Muscle layer of duodenum (tissue), 2 donors: ENCODE measurements around the gene PARP4.
"Not testable (repeated sequence)": the region's sequence is repeated elsewhere in the genome, so short reads cannot be mapped to it uniquely, and the experiment has no call there.

Experiments
- H3K27ac ChIP-seq: one replicate; pipeline ENCODE4 v1.7.0; 2013; ENCODE audit warnings: mild to moderate bottlenecking, low read length
- H3K27me3 ChIP-seq: one replicate; pipeline ENCODE4 v1.7.0; 2013; ENCODE audit warnings: low read depth, mild to moderate bottlenecking, control low read depth, low read length
- H3K36me3 ChIP-seq, 2 donors: one replicate each; pipeline ENCODE4 v1.7.0; 2013; ENCODE audit warnings: low read length in 2 of 2, control low read depth in 1 of 2, mild to moderate bottlenecking in 1 of 2; ENCODE audit not compliant: insufficient read depth in 2 of 2, control insufficient read depth in 1 of 2
- H3K4me1 ChIP-seq, 2 donors: one replicate each; pipeline ENCODE4 v1.7.0; 2013; ENCODE audit warnings: low read length in 2 of 2, mild to moderate bottlenecking in 2 of 2, control low read depth in 1 of 2, moderate library complexity in 1 of 2; ENCODE audit not compliant: insufficient read depth in 2 of 2, control insufficient read depth in 1 of 2
- H3K4me3 ChIP-seq, 2 donors: one replicate each; pipeline ENCODE4 v1.7.0; 2013; ENCODE audit warnings: low read length in 2 of 2, low read depth in 1 of 2, mild to moderate bottlenecking in 1 of 2
- H3K9me3 ChIP-seq, 2 donors: one replicate each; pipeline ENCODE4 v1.7.0; 2013; ENCODE audit warnings: low read length in 2 of 2, control low read depth in 1 of 2, mild to moderate bottlenecking in 1 of 2; ENCODE audit not compliant: control insufficient read depth in 1 of 2
- donor health status: healthy.

PARP4 gene

DNA sequence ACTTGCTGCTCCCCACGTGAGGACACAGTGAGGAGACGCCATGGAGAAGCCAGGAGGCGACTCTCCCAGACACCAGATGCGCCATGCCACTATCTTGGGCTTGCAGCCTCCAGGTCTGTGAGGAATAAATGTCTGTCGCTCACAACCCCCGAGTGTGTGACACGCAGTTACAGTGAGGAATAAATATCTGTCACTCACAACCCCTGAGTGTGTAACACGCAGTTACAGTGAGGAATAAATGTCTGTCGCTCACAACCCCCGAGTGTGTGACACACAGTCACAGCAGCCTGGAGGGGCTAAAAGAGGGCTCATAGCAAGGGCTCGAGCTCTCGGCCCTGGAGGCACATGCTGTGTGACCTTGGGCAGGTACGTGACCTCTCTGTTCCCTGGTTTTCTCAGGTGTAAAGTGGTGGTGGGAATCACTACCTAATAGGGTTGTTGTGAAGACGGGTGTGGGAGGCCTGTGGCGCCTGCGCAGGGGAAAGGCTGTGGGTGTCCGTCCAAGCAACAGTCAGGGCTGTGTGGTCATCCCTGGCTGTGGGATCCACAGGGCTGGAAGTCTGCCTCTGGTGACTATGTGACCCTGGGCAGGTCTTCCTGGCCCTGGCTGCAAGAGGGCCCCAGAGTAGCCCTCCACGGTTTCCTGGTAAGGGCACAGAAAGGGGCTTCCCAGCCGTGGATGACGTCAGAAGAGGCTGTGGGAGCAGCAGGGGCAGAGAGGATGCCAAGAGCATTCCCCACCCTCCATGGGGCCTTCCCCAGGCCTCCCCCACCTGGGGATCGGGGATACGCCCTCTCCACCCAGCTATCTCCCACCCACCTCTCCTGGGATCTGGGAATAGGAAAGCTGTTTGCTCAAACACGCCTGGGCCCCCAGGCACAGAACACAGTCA is 125.5 kb downstream of the PARP4 start:
- Histone ChIP-seq H3K9me3 (no peaks in the 10 kb centered on the region), H3K36me3 (no peaks in the 10 kb centered on the region), H3K27ac (no peak overlapping the region), H3K4me3 (no peak overlapping the region), H3K4me1 (no peaks in the 10 kb centered on the region), H3K27me3 (no peaks in the 10 kb centered on the region)

DNA sequence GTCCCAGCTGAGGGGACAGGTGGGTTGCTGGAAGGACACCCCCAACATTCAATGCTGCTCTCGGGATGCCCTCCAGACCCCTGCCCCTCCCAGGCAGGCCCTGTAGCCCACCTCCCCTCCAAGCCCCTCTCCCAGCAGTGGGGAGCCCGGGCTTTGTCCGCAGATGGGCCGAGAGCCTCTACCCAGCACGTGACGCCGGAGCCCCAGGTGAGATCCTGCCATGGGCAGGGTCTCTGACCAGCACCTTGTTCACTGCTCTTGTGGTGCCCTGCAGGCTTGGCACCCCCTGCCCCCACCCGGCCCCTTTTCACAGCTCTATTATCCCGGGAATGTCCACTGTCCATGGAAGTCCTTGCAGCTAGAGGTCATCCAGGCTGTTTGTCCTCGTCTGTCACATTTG is 126.7 kb downstream of the PARP4 start:
- H3K4me3 ChIP-seq, result no peak overlapping the region
- H3K9me3 ChIP-seq, result no peaks in the 10 kb centered on the region
- no peak overlapping the region for H3K27ac ChIP-seq
- no peaks in the 10 kb centered on the region for H3K36me3 ChIP-seq
- H3K27me3 ChIP-seq, result no peaks in the 10 kb centered on the region
- H3K4me1 ChIP-seq, result no peaks in the 10 kb centered on the region

DNA sequence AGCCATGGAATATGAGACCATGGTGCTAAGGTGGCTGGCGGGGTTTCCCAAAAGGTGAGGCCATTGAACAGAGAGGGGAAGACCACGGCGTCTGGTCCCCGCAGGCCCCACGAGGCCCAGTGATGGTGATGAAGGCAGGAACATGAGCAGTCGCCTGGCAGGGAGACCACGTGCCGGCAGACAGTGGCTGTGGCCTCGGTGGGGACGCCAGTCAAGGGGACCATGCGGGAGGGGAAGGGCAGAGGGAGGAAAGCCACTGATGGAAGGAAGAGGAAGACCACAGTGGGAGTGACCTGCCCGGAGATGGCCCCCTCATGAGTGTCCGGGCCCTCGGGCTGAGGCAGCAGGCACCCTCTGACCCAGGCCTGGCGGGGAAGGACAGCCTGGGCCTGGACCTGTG is 127.6 kb downstream of the PARP4 start:
- H3K4me1 ChIP-seq, H3K27ac ChIP-seq, H3K36me3 ChIP-seq, H3K9me3 ChIP-seq, H3K4me3 ChIP-seq, H3K27me3 ChIP-seq: not testable (repeated sequence)

DNA sequence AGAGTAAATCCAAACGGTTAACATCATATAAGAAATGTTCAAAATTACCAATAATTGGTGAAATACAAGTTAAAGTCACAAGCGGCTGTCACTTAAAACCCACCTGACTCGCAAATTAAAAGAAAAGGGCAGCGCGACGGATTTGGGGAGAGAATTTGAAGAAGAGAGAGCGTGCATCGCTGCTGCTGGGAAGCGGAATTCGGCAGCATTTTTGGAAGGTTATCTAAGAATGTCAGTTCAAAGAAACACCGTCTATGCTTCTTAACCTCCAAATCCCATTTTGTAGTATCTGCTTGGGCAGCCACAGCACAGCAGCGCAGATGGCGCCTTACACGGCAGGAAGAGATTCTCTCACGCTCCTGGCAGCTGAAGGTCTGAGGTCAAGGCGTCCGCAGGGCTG is 128.5 kb downstream of the PARP4 start:
- H3K27ac ChIP-seq, H3K4me3 ChIP-seq, H3K36me3 ChIP-seq, H3K27me3 ChIP-seq, H3K9me3 ChIP-seq, H3K4me1 ChIP-seq: not testable (repeated sequence)

DNA sequence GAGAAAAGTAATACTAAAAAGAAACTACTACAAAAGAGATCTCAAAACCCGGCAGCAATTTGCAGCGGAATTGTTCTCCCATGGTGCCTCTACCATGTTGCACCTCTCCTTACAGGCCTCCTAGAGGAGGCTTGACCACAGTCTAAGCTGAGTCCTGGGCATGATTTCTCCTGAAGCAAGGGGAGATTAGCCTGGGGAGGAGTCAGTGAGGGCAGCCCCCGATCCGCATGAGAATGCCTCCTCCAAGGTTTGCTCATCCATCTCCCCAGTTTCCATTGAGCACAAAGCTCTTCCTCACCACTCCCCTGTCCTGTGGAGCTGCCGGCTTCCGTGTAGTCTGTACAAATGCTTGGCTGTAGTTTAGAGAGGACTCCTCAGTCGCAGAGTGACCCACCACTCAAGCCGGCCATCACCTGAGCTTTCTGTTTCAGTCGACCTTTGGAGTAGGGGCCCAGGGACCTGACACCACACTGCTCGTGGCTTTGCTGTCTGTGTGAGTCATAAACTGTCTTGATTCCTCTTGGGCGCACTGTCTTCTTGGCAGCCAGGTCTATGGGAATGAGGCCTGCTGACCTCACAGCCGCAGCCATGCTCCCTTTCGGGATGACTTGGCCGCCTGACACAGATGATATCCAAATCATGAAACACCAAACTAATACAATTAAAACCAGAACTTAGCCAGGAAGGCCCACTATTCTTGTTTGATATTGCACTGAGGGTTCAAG is 130.9 kb downstream of the PARP4 start:
- Histone ChIP-seq H3K4me3 (no peak overlapping the region), H3K27ac (no peak overlapping the region)

DNA sequence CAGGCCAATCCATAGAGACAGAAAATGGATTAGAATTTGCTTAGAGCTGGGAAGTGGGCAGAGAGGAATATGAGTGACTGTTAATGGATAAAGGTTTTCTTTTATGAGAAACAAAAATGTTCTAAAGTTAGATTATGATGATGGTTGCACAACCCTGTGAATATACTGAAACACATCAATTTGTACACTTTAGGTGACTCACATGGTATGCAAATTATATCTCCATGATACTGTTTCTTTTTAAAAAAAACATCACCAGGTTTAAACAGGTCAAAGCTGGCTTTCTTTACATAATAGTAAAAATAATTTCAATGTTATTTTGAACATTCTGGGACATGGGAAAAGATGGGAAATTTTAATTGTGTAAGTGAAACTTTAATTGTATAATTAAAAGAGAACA is 131.7 kb downstream of the PARP4 start:
- not testable (repeated sequence) for H3K4me1 ChIP-seq, H3K27ac ChIP-seq, H3K27me3 ChIP-seq, H3K9me3 ChIP-seq, H3K4me3 ChIP-seq, H3K36me3 ChIP-seq

More for the DNA sequence above, 130.9 kb downstream of the PARP4 start:
- Histone ChIP-seq H3K9me3 (no peaks in the 10 kb centered on the region), H3K4me1 (no peaks in the 10 kb centered on the region), H3K27me3 (no peaks in the 10 kb centered on the region), H3K36me3 (no peaks in the 10 kb centered on the region)

DNA sequence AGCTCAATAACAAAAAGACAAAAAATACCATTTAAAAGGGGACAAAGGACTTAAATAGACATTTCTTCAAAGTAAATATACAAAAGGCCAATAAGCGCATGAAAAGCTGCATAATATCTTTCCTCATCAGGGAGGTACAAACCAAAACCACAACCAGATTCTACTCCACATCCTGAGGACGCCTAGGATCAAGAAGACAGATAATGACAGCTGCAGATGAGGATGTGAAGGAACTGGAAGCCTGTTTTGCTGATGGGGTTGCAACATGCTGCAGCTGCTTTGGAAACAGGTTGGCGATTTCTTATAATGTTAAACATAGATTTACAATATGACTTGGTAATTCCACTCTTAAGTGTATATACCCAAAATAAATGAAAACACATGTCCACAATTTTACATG is 132.4 kb downstream of the PARP4 start:
- H3K27ac ChIP-seq, H3K4me1 ChIP-seq, H3K27me3 ChIP-seq, H3K36me3 ChIP-seq, H3K9me3 ChIP-seq, H3K4me3 ChIP-seq: not testable (repeated sequence)

DNA sequence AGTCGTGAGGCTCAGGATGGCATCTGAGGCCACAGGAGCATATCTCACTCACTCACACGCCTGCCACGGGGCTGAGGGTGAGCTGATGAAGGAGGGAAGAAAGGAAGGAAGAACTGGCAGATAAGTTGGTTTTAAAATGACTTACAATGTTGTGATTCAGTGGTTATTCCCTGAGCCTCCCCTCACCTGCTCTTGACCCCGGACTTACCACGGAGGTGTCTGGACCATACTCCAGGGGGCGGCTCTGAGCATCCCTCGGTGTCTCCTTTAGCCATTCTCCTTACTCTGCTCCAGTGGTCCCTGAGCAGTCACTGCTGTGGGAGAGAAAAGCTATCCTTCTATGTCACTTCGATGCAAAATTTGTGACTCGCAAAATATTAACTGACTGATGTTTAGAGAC is 141.3 kb downstream of the PARP4 start:
- not testable (repeated sequence) for H3K4me3 ChIP-seq, H3K27me3 ChIP-seq, H3K9me3 ChIP-seq, H3K4me1 ChIP-seq, H3K36me3 ChIP-seq, H3K27ac ChIP-seq
